ENCODE measurements around the gene SP2. TPM values are rescaled to one million over a fixed set of nuclear protein-coding genes. Genes with fewer than 3 reads are reported as not detected.

The SP2 gene
- total and polyA plus RNA-seq, 2 of the 13 experiments (the other 11 are each of a cell fraction or from before 2014, with no cell fraction given), result 1.4 to 4.8 TPM

DNA sequence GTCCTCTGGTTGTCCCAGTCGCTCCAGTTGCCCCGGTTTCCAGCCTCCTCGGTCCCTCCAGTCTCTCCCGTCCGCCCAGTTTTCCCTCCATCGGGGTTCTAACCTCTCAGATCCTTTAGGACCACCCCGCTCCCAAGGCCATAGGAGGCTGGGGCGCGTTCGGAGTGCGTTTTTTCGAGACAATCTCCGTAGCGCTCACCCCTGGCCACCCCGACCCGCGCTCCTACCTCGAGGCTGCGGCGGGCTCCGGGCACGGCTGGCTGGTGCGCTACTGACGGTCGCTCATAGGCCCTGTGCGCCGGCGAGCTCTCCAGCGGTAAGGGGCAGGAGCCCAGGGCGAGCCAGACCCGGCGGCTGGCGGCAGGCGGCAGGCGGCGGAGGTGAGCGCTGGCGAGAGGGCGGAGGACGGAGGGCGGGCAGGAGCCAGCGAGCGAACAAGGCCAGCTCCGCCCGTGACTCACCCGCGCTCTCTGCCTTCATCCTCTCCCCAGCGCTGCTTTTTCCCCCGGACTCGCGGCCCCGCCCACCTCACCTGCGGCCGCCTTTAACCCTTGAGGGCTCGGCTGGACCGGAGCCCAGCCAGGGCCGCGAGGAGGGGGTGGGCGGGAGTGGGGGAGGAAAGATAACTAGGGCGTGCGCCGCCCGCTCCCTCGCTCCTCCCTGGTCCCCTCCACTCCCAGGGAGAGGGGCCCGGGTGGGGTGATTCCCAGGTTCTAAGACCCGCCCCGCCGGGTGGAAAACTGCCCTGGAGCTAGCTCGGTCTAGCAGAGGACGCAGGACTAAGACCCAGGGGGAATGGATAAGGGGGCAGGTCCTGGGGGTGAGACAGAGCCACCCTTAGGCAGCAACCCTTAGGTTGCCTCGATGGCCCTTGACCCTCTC, 45.1 kb upstream of the SP2 start, which contains the start of gene SP6 (continued):
- no peak for TF ChIP-seq ZBTB49 (CRISPR knock-in tag; IDR thresholded peaks at IDR 0.05; ENCODE audit: borderline replicate concordance)
- TF ChIP-seq, protein P1, sequence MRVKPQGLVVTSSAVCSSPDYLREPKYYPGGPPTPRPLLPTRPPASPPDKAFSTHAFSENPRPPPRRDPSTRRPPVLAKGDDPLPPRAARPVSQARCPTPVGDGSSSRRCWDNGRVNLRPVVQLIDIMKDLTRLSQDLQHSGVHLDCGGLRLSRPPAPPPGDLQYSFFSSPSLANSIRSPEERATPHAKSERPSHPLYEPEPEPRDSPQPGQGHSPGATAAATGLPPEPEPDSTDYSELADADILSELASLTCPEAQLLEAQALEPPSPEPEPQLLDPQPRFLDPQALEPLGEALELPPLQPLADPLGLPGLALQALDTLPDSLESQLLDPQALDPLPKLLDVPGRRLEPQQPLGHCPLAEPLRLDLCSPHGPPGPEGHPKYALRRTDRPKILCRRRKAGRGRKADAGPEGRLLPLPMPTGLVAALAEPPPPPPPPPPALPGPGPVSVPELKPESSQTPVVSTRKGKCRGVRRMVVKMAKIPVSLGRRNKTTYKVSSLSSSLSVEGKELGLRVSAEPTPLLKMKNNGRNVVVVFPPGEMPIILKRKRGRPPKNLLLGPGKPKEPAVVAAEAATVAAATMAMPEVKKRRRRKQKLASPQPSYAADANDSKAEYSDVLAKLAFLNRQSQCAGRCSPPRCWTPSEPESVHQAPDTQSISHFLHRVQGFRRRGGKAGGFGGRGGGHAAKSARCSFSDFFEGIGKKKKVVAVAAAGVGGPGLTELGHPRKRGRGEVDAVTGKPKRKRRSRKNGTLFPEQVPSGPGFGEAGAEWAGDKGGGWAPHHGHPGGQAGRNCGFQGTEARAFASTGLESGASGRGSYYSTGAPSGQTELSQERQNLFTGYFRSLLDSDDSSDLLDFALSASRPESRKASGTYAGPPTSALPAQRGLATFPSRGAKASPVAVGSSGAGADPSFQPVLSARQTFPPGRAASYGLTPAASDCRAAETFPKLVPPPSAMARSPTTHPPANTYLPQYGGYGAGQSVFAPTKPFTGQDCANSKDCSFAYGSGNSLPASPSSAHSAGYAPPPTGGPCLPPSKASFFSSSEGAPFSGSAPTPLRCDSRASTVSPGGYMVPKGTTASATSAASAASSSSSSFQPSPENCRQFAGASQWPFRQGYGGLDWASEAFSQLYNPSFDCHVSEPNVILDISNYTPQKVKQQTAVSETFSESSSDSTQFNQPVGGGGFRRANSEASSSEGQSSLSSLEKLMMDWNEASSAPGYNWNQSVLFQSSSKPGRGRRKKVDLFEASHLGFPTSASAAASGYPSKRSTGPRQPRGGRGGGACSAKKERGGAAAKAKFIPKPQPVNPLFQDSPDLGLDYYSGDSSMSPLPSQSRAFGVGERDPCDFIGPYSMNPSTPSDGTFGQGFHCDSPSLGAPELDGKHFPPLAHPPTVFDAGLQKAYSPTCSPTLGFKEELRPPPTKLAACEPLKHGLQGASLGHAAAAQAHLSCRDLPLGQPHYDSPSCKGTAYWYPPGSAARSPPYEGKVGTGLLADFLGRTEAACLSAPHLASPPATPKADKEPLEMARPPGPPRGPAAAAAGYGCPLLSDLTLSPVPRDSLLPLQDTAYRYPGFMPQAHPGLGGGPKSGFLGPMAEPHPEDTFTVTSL (CRISPR knock-in tag; IDR thresholded peaks at IDR 0.05; ENCODE audit: borderline replicate concordance), result no peak
- TF ChIP-seq SOX6 (IDR thresholded peaks at IDR 0.05), result no peak
- TF ChIP-seq SOX6 (CRISPR knock-in tag; IDR thresholded peaks at IDR 0.05), result peak; percentile 67
- TF ChIP-seq, protein P2, sequence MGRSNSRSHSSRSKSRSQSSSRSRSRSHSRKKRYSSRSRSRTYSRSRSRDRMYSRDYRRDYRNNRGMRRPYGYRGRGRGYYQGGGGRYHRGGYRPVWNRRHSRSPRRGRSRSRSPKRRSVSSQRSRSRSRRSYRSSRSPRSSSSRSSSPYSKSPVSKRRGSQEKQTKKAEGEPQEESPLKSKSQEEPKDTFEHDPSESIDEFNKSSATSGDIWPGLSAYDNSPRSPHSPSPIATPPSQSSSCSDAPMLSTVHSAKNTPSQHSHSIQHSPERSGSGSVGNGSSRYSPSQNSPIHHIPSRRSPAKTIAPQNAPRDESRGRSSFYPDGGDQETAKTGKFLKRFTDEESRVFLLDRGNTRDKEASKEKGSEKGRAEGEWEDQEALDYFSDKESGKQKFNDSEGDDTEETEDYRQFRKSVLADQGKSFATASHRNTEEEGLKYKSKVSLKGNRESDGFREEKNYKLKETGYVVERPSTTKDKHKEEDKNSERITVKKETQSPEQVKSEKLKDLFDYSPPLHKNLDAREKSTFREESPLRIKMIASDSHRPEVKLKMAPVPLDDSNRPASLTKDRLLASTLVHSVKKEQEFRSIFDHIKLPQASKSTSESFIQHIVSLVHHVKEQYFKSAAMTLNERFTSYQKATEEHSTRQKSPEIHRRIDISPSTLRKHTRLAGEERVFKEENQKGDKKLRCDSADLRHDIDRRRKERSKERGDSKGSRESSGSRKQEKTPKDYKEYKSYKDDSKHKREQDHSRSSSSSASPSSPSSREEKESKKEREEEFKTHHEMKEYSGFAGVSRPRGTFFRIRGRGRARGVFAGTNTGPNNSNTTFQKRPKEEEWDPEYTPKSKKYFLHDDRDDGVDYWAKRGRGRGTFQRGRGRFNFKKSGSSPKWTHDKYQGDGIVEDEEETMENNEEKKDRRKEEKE (IDR thresholded peaks at IDR 0.05), result no peak
- no peak for TF ChIP-seq FOXA1 (IDR thresholded peaks at IDR 0.05)
- no peak for TF ChIP-seq FOXA1 (CRISPR knock-in tag; IDR thresholded peaks at IDR 0.05)
- peak; percentile 70; the same call in 1 of the 2 replicates for TF ChIP-seq SAFB2 (CRISPR knock-in tag; IDR thresholded peaks at IDR 0.05; ENCODE audit: borderline replicate concordance, low read depth)
- no peak for TF ChIP-seq AKNA (CRISPR knock-in tag; IDR thresholded peaks at IDR 0.05; ENCODE audit: borderline replicate concordance)
- TF ChIP-seq BRF2 (CRISPR knock-in tag; IDR thresholded peaks at IDR 0.05), result no peak

Measured in HepG2 (cell line).